ENCODE results near the gene HOXA9. TPM values are rescaled to one million over a fixed set of nuclear protein-coding genes. Genes with fewer than 3 reads are reported as not detected.

HOXA9 gene
- total and polyA plus RNA-seq, 2 of the 4 experiments (the other 2 are of a cell fraction), result 0.18 to 0.32 TPM

GRCh38 chr7:27146491-27147198 is 18.7 kb downstream of the HOXA9 start:
- WGBS, 2 experiments (ENCODE audit: extremely low coverage in 2 of 2, insufficient read length in 1 of 2), result 17% methylated on average over 2 of the region's 5 CpGs; no CpG with 5 or more reads in 1 of the 2 experiments
- H3K4me1 ChIP-seq (ENCODE audit: control insufficient read depth, insufficient read depth, low read length), result peaks cover 13% of the 10 kb centered on the region
- peak overlapping the region; percentile 84 for H4K91ac ChIP-seq (ENCODE audit: insufficient read depth, low read depth, low read length)
- peak overlapping the region; percentile 90 for H2AFZ ChIP-seq (replicated peaks; ENCODE audit: low read length, poor library complexity)
- DNase-seq (no peak), ATAC-seq (ENCODE audit: low read depth) (no peak)
- no peaks in the 10 kb centered on the region for H3K9me1 ChIP-seq (ENCODE audit: insufficient read depth, low read length)
- peak overlapping the region; percentile 70 to 84 for H4K8ac ChIP-seq (ENCODE audit: low read depth in 2 of 2, low read length in 2 of 2)
- H3K18ac ChIP-seq (ENCODE audit: low read depth, low read length), result peak overlapping the region; percentile 55; the same call in 1 of the 2 replicates
- peak overlapping the region; percentile 57 for H2BK5ac ChIP-seq (ENCODE audit: low read depth, low read length, poor library complexity, severe bottlenecking)
- BruUV-seq (replicated peaks), result no TSS peak
- peak overlapping the region; percentile 79 for H2AK5ac ChIP-seq (ENCODE audit: low read depth, low read length)
- H3K4me3 ChIP-seq (ENCODE audit: insufficient read depth, low read depth, low read length), result no peak overlapping the region; the same call in 1 of the 2 replicates
- peak overlapping the region; percentile 23 for H2BK120ac ChIP-seq (ENCODE audit: low read depth, low read length)
- peaks cover 9 to 27% of the 10 kb centered on the region in 2 experiments; a peak in 3 of 4 replicates for H3K79me1 ChIP-seq (ENCODE audit: low read depth in 1 of 2, low read length in 2 of 2)
- peaks cover 2% of the 10 kb centered on the region for H3K36me3 ChIP-seq (ENCODE audit: control insufficient read depth, insufficient read depth, low read length)
- H2BK15ac ChIP-seq (ENCODE audit: low read depth, low read length), result peak overlapping the region; percentile 23; the same call in 2 of the 3 replicates
- no peak overlapping the region for H2BK20ac ChIP-seq (ENCODE audit: low read depth, low read length)
- intact Hi-C loops (cut with micrococcal nuclease), result loop anchor here (5.0 kb wide), 1 partner anchor 1054 kb away; no protein-coding TSS in a partner anchor
- peak overlapping the region; percentile 84 for H3K4ac ChIP-seq (ENCODE audit: low read depth, low read length)
- no peaks in the 10 kb centered on the region for H3K9me3 ChIP-seq (ENCODE audit: control insufficient read depth, insufficient read depth, low read length)
- dilution Hi-C loops (cut with HindIII; ENCODE audit: low sequenced_read_pairs, unreplicated experiment), result no loop called here
- peak overlapping the region; percentile 47; the same call in 1 of the 2 replicates for H3K23ac ChIP-seq (ENCODE audit: low read depth, low read length)
- peak overlapping the region; percentile 84 for H3K4me2 ChIP-seq (ENCODE audit: low read depth, low read length)
- no peak overlapping the region for H3K56ac ChIP-seq (ENCODE audit: extremely low read depth, insufficient read depth, low read length)
- H4K20me1 ChIP-seq (ENCODE audit: insufficient read depth, low read length), result no peaks in the 10 kb centered on the region
- TF ChIP-seq RAD21 (IDR thresholded peaks at IDR 0.05; ENCODE audit: low read length) (no peak), CEBPB (IDR thresholded peaks at IDR 0.05; ENCODE audit: low read depth, low read length) (no peak), RCOR1 (IDR thresholded peaks at IDR 0.05; ENCODE audit: insufficient replicate concordance, low read length) (no peak), ELK1 (IDR thresholded peaks at IDR 0.05; ENCODE audit: borderline replicate concordance, low read depth, low read length) (no peak), USF2 (IDR thresholded peaks at IDR 0.05; ENCODE audit: low read depth, low read length) (no peak), BHLHE40 (IDR thresholded peaks at IDR 0.05; ENCODE audit: low read depth, low read length) (no peak), CTCF (conservative IDR thresholded peaks at IDR 0.05; ENCODE audit: low read depth, low read length) (no peak), MAZ (IDR thresholded peaks at IDR 0.05; ENCODE audit: borderline replicate concordance, low read depth, low read length) (no peak), CHD1 (IDR thresholded peaks at IDR 0.05; ENCODE audit: low read depth, low read length) (no peak), POLR2A (IDR thresholded peaks at IDR 0.05; ENCODE audit: low read depth, low read length) (no peak), NFE2L2 (IDR thresholded peaks at IDR 0.05; ENCODE audit: low read depth, low read length) (no peak)
- H3K14ac ChIP-seq (replicated peaks; ENCODE audit: low read depth, low read length), result peak overlapping the region; percentile 12; the same call in 1 of the 2 replicates
- CTCF ChIA-PET, result interaction anchor here (1.0 kb wide), 1 partner anchor 14 kb away, joined by 4 read pairs; no protein-coding TSS in a partner anchor
- peak overlapping the region; percentile 78 for H4K5ac ChIP-seq (ENCODE audit: low read depth, low read length)
- H3K27me3 ChIP-seq (ENCODE audit: control insufficient read depth, insufficient read depth, low read length), result no peaks in the 10 kb centered on the region
- POLR2A ChIA-PET (ENCODE audit: unreplicated experiment), result no interaction called here
- peak overlapping the region; percentile 75 for H3K9ac ChIP-seq (ENCODE audit: low read depth, low read length)
- in situ Hi-C loops (cut with MboI; ENCODE audit: low sequenced_read_pairs), result loop anchor here (10.0 kb wide), 1 partner anchor 952 kb away; no protein-coding TSS in a partner anchor
- peak overlapping the region; percentile 89 for H3K27ac ChIP-seq (ENCODE audit: insufficient read depth, low read length)
- H2AK9ac ChIP-seq (replicated peaks; ENCODE audit: low read depth, low read length, poor library complexity), result peak overlapping the region; percentile 2

Measured in IMR-90 (cell line).